ENCODE results near the gene DNLZ.

DNLZ gene

GRCh38 chr9:136379891-136380290, 16.3 kb upstream of the DNLZ start:
- FAIRE-seq = no peak
- DNase-seq (ENCODE audit: insufficient read length, low spot score) = no peak
- TF ChIP-seq, protein P1, sequence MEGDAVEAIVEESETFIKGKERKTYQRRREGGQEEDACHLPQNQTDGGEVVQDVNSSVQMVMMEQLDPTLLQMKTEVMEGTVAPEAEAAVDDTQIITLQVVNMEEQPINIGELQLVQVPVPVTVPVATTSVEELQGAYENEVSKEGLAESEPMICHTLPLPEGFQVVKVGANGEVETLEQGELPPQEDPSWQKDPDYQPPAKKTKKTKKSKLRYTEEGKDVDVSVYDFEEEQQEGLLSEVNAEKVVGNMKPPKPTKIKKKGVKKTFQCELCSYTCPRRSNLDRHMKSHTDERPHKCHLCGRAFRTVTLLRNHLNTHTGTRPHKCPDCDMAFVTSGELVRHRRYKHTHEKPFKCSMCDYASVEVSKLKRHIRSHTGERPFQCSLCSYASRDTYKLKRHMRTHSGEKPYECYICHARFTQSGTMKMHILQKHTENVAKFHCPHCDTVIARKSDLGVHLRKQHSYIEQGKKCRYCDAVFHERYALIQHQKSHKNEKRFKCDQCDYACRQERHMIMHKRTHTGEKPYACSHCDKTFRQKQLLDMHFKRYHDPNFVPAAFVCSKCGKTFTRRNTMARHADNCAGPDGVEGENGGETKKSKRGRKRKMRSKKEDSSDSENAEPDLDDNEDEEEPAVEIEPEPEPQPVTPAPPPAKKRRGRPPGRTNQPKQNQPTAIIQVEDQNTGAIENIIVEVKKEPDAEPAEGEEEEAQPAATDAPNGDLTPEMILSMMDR (IDR thresholded peaks at IDR 0.05; ENCODE audit: insufficient read depth, missing control alignments) = no peak

DNA sequence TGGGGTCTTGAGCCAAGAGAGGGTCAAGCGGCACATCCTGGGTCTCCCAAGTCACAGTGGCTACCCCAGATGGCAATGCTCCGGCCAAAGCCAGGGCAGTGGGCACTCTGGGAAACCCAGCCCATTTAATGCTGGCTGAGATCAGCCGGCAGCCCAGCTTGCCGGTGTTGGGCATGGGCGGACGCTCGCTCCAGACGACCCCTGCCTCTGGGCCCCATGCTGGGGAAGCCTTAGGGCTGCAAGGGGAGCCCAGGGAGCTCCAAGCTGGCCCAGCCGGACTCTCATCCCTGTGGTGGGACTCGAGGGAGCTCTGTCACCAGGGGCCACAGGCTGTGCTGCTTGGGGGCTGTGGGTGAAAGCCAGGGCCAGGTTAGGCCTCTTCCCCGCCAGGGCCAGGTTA, 15.9 kb upstream of the DNLZ start:
- no peak for FAIRE-seq
- TF ChIP-seq, protein P1 (IDR thresholded peaks at IDR 0.05; ENCODE audit: insufficient read depth, missing control alignments) = no peak
- DNase-seq (ENCODE audit: insufficient read length, low spot score) = no peak

GRCh38 chr9:136379003-136379287, 15.4 kb upstream of the DNLZ start:
- TF ChIP-seq, protein P1 (IDR thresholded peaks at IDR 0.05; ENCODE audit: insufficient read depth, missing control alignments) = no peak
- DNase-seq (ENCODE audit: insufficient read length, low spot score) = no peak
- no peak for FAIRE-seq

- DNase-seq (ENCODE audit: insufficient read length, low spot score) = no peak
- TF ChIP-seq, protein P1 (IDR thresholded peaks at IDR 0.05; ENCODE audit: insufficient read depth, missing control alignments) = no peak
- no peak for FAIRE-seq
These were observed 14.8 kb upstream of the DNLZ start for GRCh38 chr9:136378170-136379002.

DNA sequence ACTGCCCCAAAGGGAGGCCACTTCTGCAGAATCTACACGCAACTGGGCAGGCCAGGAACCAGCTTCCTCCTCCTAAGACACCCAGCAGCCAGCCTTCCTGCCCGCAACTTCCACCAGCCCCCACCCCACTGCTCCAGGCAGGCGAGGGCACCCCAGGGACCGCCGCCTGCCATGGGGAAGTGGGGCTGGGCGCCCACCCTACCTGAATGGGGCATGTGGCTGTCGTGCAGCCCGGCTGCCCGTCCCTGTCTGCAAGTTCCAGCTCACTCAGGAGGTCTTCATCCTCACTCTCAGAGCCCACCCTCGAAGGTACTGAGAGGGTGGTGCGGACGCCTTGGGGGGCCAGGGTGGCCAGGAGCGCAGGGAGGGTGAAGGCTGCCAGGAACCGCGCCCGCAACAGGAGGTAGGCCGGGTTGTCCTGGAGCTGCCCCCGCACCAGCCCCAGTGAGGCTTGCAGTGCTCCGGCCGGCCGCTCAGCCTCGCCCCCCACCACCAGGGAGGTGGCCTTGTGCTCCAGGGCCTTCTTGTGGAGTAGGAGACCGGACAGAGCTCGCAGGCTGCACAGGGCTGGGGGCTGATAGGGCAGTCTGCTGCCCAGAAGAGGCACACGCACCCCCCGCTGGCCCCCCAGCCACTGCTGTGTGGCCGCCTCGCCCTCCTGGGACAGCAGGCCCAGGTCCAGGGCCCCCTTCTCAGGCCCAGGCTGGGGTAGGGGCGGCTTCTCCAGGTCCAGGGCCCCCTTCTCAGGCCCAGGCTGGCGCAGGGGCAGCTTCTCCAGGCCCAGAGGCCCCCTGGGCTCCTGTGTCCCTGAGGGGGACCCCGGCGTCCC, 14.0 kb upstream of the DNLZ start:
- FAIRE-seq (no peak), DNase-seq (ENCODE audit: insufficient read length, low spot score) (no peak)
- TF ChIP-seq, protein P1 (IDR thresholded peaks at IDR 0.05; ENCODE audit: insufficient read depth, missing control alignments) = no peak

- DNase-seq (ENCODE audit: insufficient read length, low spot score) (no peak), FAIRE-seq (no peak)
- TF ChIP-seq, protein P1 (IDR thresholded peaks at IDR 0.05; ENCODE audit: insufficient read depth, missing control alignments) = no peak
These were observed 12.9 kb upstream of the DNLZ start for GRCh38 chr9:136376457-136376856.

DNA sequence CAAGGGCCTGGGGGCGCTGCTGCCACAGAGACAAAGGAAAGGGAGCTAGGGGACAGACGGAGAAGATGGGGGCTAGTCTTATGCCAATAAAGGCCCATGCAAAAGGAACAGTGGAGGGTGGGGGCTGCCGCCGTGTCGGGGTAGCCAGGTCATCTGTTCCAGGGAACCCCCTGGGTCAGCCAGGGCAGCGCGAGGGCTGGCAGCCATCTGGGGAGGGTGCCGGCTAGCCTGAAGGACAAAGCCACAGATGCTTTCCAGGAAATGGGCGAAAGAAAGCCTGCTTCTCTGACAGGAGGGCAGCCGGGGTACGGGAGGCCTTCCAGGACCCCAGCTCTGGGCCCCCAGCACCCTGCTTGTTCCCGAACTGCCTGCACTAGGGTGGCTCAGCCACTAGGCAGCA, 11.6 kb upstream of the DNLZ start:
- TF ChIP-seq, protein P1 (IDR thresholded peaks at IDR 0.05; ENCODE audit: insufficient read depth, missing control alignments) = no peak
- DNase-seq (ENCODE audit: insufficient read length, low spot score) (no peak), FAIRE-seq (no peak)
